GM23338 (cell line): ENCODE data around the gene DIDO1. TPM values are rescaled to one million over a fixed set of nuclear protein-coding genes. Genes with fewer than 3 reads are reported as not detected.

Experiments used
- ATAC-seq: fragments of 200-7000 bp; cut with Tn5 transposase; 3 replicates; pipeline ENCODE4 v1.9.1; 2020
- DNase-seq: peaks from one replicate; pipeline ENCODE4 v3.0.0-alpha.2; 2015; ENCODE audit warnings: low spot score
- H2AFZ ChIP-seq: fragments of 200-600 bp; sonication (generic); 2 replicates; pipeline ENCODE4 v1.8.0; 2016; ENCODE audit warnings: antibody characterized with exemption, mild to moderate bottlenecking, moderate library complexity
- H3F3A ChIP-seq: fragments of 200-600 bp; sonication (generic); replicated peaks from 2 replicates; pipeline ENCODE4 v1.8.0; 2017; ENCODE audit warnings: antibody characterized with exemption, mixed run types, low read depth
- H3K27ac ChIP-seq: fragments of 200-600 bp; sonication (generic); 2 replicates; pipeline ENCODE4 v1.6.1; 2016; ENCODE audit warnings: low read depth
- H3K27me3 ChIP-seq: fragments of 200-600 bp; sonication (generic); 2 replicates; pipeline ENCODE4 v1.8.0; 2016; ENCODE audit warnings: mild to moderate bottlenecking, mixed run types, moderate library complexity; ENCODE audit not compliant: insufficient read depth
- H3K36me3 ChIP-seq: fragments of 200-600 bp; sonication (generic); 2 replicates; pipeline ENCODE4 v1.8.0; 2016; ENCODE audit warnings: mild to moderate bottlenecking; ENCODE audit not compliant: insufficient read depth
- H3K4me1 ChIP-seq: fragments of 200-600 bp; sonication (generic); 2 replicates; pipeline ENCODE4 v1.8.0; 2016; ENCODE audit warnings: mild to moderate bottlenecking, moderate library complexity; ENCODE audit not compliant: insufficient read depth
- H3K4me2 ChIP-seq: fragments of 200-600 bp; sonication (generic); 2 replicates; pipeline ENCODE4 v1.7.1; 2017; ENCODE audit warnings: mixed run types
- H3K4me3 ChIP-seq: fragments of 200-600 bp; sonication (generic); 2 replicates; pipeline ENCODE4 v1.6.1; 2016; ENCODE audit warnings: mixed run types
- H3K79me2 ChIP-seq: fragments of 200-600 bp; sonication (generic); replicated peaks from 2 replicates; pipeline ENCODE4 v1.8.0; 2017; ENCODE audit warnings: mild to moderate bottlenecking; ENCODE audit not compliant: insufficient read depth
- H3K9me2 ChIP-seq: fragments of 200-600 bp; sonication (generic); 2 replicates; pipeline ENCODE4 v1.8.0; 2017; ENCODE audit not compliant: insufficient read depth
- H4K20me1 ChIP-seq: fragments of 200-600 bp; sonication (generic); replicated peaks from 2 replicates; pipeline ENCODE4 v1.8.0; 2017; ENCODE audit warnings: mild to moderate bottlenecking; ENCODE audit not compliant: insufficient read depth
- H3K27ac Mint-ChIP-seq: 2 replicates; pipeline ENCODE4 v1.8.0; 2020; ENCODE audit warnings: inconsistent platforms, mild to moderate bottlenecking, moderate library complexity, mixed read lengths
- H3K27me3 Mint-ChIP-seq: 3 replicates; pipeline ENCODE4 v1.8.0; 2022; ENCODE audit warnings: low read depth, mild to moderate bottlenecking, moderate library complexity, mixed read lengths, inconsistent platforms; ENCODE audit not compliant: insufficient read depth, poor library complexity
- H3K36me3 Mint-ChIP-seq: 3 replicates; pipeline ENCODE4 v1.8.0; 2021; ENCODE audit warnings: low read depth, mild to moderate bottlenecking, inconsistent platforms, moderate library complexity, mixed read lengths
- H3K4me1 Mint-ChIP-seq: 3 replicates; pipeline ENCODE4 v1.8.0; 2020; ENCODE audit warnings: mild to moderate bottlenecking, inconsistent platforms, mixed read lengths
- H3K4me3 Mint-ChIP-seq: 3 replicates; pipeline ENCODE4 v1.8.0; 2021; ENCODE audit warnings: moderate library complexity, mild to moderate bottlenecking, inconsistent platforms, mixed read lengths
- H3K9me3 Mint-ChIP-seq: 3 replicates; pipeline ENCODE4 v1.8.0; 2020; ENCODE audit warnings: moderate library complexity, mild to moderate bottlenecking, inconsistent platforms, mixed read lengths
- CREB1 ChIP-seq: fragments of 250-450 bp; sonication (Bioruptor Pico); IDR thresholded peaks from 2 replicates; pipeline ENCODE4 v1.5.0; 2020; ENCODE audit warnings: low read depth, mild to moderate bottlenecking, moderate library complexity
- EZH2phosphoT487 ChIP-seq: fragments of 200-600 bp; sonication (generic); IDR thresholded peaks from one replicate; pipeline ENCODE4 v1.8.1; 2018; ENCODE audit warnings: antibody characterized with exemption; ENCODE audit not compliant: unreplicated experiment
- POLR2AphosphoS5 ChIP-seq: IDR thresholded peaks from 2 replicates; pipeline ENCODE4 v1.6.1; 2016; ENCODE audit warnings: antibody characterized with exemption, low read depth
- REST ChIP-seq: IDR thresholded peaks from one replicate; pipeline ENCODE4 v1.6.1; 2018; ENCODE audit warnings: antibody characterized with exemption; ENCODE audit not compliant: unreplicated experiment
- STAT1 ChIP-seq: IDR thresholded peaks from one replicate; pipeline ENCODE4 v1.6.1; 2016; ENCODE audit warnings: antibody characterized with exemption; ENCODE audit not compliant: unreplicated experiment
- long read RNA-seq: library from polyadenylated mRNA; unstranded; transcript quantifications from one replicate; pipeline ENCODE4 v2.0.0, GENCODE V29; 2020; ENCODE audit not compliant: unreplicated experiment
- polyA plus RNA-seq: library from polyadenylated mRNA; unstranded; fragments of >200 nt; fragmentation: Nextera tagmentation; extraction: Ambion mirVana; gene quantifications from 2 replicates; pipeline ENCODE4 v1.2.1, GENCODE V29; 2016
- total RNA-seq: library from RNA; depleted of rRNA; stranded (reverse); fragments of >200 nt; shearing (Covaris generic); gene quantifications from 2 replicates; pipeline ENCODE4 v1.2.3, GENCODE V29; 2014; rRNA removed
- TF ChIP-seq, protein P1 (sequence below), 2 experiments: fragments of 200-600 bp in 1 of 2; sonication (generic) in 1 of 2; conservative IDR thresholded peaks; 2 replicates each; pipeline versions ENCODE4 v1.5.1 to v1.6.1; 2016 to 2017; ENCODE audit warnings: antibody characterized with exemption in 2 of 2, low read depth in 2 of 2, mild to moderate bottlenecking in 2 of 2, moderate library complexity in 1 of 2
- TF ChIP-seq, protein P2 (sequence below): fragments of 250-450 bp; sonication (Bioruptor Pico); IDR thresholded peaks from 2 replicates; pipeline ENCODE4 v1.5.0; 2020; ENCODE audit warnings: mild to moderate bottlenecking, moderate library complexity

DIDO1 gene
- total RNA-seq (147 and 162 TPM in 2 replicates), polyA plus RNA-seq (61.5 and 72.4 TPM in 2 replicates)
- long read RNA-seq, transcript DIDO1-202 (6 exons, 2,707 nt), result major isoform, 10 of 28 reads
- long read RNA-seq, transcript DIDO1-205 (6 exons, 2,833 nt), result minor isoform, 8 of 28 reads
- long read RNA-seq, partial matches to known transcripts, result 6 of 28 reads
- long read RNA-seq, other reads (novel, unspliced or antisense), result 4 of 28 reads

GRCh38 chr20:62926229-62927127, at the start of gene DIDO1:
TSS of gene DIDO1 (minus strand) at chr20:62926505.
- TF ChIP-seq CREB1 (CRISPR knock-in tag) (peak; percentile 57; the same call in 1 of the 2 replicates), POLR2AphosphoS5 (peak; percentile 61; the same call in 1 of the 2 replicates), STAT1 (no peak), REST (no peak), EZH2phosphoT487 (no peak)
- TF ChIP-seq, protein P1, sequence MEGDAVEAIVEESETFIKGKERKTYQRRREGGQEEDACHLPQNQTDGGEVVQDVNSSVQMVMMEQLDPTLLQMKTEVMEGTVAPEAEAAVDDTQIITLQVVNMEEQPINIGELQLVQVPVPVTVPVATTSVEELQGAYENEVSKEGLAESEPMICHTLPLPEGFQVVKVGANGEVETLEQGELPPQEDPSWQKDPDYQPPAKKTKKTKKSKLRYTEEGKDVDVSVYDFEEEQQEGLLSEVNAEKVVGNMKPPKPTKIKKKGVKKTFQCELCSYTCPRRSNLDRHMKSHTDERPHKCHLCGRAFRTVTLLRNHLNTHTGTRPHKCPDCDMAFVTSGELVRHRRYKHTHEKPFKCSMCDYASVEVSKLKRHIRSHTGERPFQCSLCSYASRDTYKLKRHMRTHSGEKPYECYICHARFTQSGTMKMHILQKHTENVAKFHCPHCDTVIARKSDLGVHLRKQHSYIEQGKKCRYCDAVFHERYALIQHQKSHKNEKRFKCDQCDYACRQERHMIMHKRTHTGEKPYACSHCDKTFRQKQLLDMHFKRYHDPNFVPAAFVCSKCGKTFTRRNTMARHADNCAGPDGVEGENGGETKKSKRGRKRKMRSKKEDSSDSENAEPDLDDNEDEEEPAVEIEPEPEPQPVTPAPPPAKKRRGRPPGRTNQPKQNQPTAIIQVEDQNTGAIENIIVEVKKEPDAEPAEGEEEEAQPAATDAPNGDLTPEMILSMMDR (conservative IDR thresholded peaks at IDR 0.05; ENCODE audit: low read depth in 2 of 2), result peak; percentile 29 to 51; a peak in 3 of 4 replicates
- peak within 1 kb of the TSS; percentile 95 for H3K4me3 Mint-ChIP-seq
- H3K9me3 Mint-ChIP-seq, result no peaks in the 10 kb centered on the region; the same call in 2 of the 3 replicates
- Histone ChIP-seq H3K4me1 (peaks cover 62% of the 10 kb centered on the region), H3K79me2 (peaks cover 84% of the 10 kb centered on the region), H3K27me3 (no peaks in the 10 kb centered on the region), H3K36me3 (peaks cover 2% of the 10 kb centered on the region; the same call in 1 of the 2 replicates), H3K4me3 (peak within 1 kb of the TSS; percentile 95), H4K20me1 (peaks cover 36% of the 10 kb centered on the region), H3K9me2 (no peaks in the 10 kb centered on the region), H3K27ac (peak within 1 kb of the TSS; percentile 94), H3K4me2 (peak within 1 kb of the TSS; percentile 97), H2AFZ (no peak within 1 kb of the TSS), H3F3A (peaks cover 54% of the 10 kb centered on the region)
- peak; percentile 90 for DNase-seq
- H3K36me3 Mint-ChIP-seq, result peaks cover 13% of the 10 kb centered on the region; the same call in 2 of the 3 replicates
- ATAC-seq, result peak; percentile 60
- H3K4me1 Mint-ChIP-seq, result peaks cover 49% of the 10 kb centered on the region
- peaks cover 23% of the 10 kb centered on the region for H3K27me3 Mint-ChIP-seq
- peak within 1 kb of the TSS; percentile 97 for H3K27ac Mint-ChIP-seq

DNA sequence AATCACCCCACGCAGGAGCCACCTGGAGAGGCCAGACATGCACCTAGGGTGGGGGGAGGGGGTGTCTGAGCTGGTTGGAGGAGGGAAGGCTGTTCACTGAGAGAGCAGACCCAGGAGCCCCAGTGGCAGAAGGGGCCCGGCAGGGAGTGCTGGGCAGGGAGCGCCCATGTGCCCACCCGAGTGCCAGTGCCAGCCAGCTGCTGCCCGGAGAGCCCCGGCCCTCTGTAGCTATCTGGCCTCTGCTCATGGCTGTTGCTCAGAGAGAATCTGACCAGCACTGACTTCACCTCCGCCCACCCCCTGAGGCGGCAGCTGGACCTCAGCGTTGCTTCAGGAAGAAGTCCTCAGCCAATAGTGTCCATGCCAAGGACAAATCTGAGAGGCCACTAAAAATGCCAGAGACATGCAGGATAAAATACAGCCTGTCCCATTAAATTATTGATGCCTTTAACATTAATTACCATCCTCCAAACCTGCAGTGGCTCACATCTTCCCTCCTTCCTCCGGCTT, 49.0 kb upstream of the DIDO1 start:
- peaks cover 53% of the 10 kb centered on the region for H3K27me3 Mint-ChIP-seq
- TF ChIP-seq, protein P2, sequence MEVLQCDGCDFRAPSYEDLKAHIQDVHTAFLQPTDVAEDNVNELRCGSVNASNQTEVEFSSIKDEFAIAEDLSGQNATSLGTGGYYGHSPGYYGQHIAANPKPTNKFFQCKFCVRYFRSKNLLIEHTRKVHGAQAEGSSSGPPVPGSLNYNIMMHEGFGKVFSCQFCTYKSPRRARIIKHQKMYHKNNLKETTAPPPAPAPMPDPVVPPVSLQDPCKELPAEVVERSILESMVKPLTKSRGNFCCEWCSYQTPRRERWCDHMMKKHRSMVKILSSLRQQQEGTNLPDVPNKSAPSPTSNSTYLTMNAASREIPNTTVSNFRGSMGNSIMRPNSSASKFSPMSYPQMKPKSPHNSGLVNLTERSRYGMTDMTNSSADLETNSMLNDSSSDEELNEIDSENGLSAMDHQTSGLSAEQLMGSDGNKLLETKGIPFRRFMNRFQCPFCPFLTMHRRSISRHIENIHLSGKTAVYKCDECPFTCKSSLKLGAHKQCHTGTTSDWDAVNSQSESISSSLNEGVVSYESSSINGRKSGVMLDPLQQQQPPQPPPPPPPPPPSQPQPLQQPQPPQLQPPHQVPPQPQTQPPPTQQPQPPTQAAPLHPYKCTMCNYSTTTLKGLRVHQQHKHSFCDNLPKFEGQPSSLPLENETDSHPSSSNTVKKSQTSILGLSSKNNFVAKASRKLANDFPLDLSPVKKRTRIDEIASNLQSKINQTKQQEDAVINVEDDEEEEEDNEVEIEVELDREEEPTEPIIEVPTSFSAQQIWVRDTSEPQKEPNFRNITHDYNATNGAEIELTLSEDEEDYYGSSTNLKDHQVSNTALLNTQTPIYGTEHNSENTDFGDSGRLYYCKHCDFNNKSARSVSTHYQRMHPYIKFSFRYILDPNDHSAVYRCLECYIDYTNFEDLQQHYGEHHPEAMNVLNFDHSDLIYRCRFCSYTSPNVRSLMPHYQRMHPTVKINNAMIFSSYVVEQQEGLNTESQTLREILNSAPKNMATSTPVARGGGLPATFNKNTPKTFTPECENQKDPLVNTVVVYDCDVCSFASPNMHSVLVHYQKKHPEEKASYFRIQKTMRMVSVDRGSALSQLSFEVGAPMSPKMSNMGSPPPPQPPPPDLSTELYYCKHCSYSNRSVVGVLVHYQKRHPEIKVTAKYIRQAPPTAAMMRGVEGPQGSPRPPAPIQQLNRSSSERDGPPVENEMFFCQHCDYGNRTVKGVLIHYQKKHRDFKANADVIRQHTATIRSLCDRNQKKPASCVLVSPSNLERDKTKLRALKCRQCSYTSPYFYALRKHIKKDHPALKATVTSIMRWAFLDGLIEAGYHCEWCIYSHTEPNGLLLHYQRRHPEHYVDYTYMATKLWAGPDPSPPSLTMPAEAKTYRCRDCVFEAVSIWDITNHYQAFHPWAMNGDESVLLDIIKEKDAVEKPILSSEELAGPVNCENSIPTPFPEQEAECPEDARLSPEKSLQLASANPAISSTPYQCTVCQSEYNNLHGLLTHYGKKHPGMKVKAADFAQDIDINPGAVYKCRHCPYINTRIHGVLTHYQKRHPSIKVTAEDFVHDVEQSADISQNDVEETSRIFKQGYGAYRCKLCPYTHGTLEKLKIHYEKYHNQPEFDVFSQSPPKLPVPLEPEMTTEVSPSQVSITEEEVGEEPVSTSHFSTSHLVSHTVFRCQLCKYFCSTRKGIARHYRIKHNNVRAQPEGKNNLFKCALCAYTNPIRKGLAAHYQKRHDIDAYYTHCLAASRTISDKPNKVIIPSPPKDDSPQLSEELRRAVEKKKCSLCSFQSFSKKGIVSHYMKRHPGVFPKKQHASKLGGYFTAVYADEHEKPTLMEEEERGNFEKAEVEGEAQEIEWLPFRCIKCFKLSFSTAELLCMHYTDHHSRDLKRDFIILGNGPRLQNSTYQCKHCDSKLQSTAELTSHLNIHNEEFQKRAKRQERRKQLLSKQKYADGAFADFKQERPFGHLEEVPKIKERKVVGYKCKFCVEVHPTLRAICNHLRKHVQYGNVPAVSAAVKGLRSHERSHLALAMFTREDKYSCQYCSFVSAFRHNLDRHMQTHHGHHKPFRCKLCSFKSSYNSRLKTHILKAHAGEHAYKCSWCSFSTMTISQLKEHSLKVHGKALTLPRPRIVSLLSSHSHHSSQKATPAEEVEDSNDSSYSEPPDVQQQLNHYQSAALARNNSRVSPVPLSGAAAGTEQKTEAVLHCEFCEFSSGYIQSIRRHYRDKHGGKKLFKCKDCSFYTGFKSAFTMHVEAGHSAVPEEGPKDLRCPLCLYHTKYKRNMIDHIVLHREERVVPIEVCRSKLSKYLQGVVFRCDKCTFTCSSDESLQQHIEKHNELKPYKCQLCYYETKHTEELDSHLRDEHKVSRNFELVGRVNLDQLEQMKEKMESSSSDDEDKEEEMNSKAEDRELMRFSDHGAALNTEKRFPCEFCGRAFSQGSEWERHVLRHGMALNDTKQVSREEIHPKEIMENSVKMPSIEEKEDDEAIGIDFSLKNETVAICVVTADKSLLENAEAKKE (CRISPR knock-in tag), result no peak

More for the DNA sequence above, 49.0 kb upstream of the DIDO1 start:
- ATAC-seq (no peak), DNase-seq (no peak)
- Histone ChIP-seq H3F3A (peaks cover 13% of the 10 kb centered on the region; the same call in 1 of the 2 replicates), H2AFZ (no peak overlapping the region), H3K4me2 (peak overlapping the region; percentile 86), H3K27me3 (peaks cover 28% of the 10 kb centered on the region), H3K36me3 (no peaks in the 10 kb centered on the region), H3K27ac (no peak overlapping the region), H3K9me2 (no peaks in the 10 kb centered on the region), H4K20me1 (no peaks in the 10 kb centered on the region), H3K79me2 (no peaks in the 10 kb centered on the region), H3K4me1 (peaks cover 47% of the 10 kb centered on the region), H3K4me3 (no peak overlapping the region)
- H3K9me3 Mint-ChIP-seq, result peaks cover 2% of the 10 kb centered on the region; the same call in 2 of the 3 replicates
- H3K27ac Mint-ChIP-seq, result no peak overlapping the region
- H3K4me1 Mint-ChIP-seq, result peaks cover 45% of the 10 kb centered on the region
- H3K36me3 Mint-ChIP-seq, result no peaks in the 10 kb centered on the region; the same call in 2 of the 3 replicates
- H3K4me3 Mint-ChIP-seq, result no peak overlapping the region
